Peyer's patch (tissue), 4 donors: Measurements from ENCODE around the gene YJU2.

Experiments used
- CTCF ChIP-seq, 6 experiments: fragments of 450-650 bp in 4 of 6; fragments of 200-600 bp in 2 of 6; sonication (generic) in 1 of 6; IDR thresholded peaks; one replicate each; pipeline ENCODE4 v1.5.1; 2017 to 2019; ENCODE audit warnings: antibody characterized with exemption in 6 of 6, mild to moderate bottlenecking in 3 of 6, moderate library complexity in 1 of 6
- POLR2A ChIP-seq, 2 donors: fragments of 450-650 bp; IDR thresholded peaks; one replicate each; pipeline ENCODE4 v1.5.1; 2017; ENCODE audit warnings: antibody characterized with exemption in 2 of 2, mild to moderate bottlenecking in 2 of 2, moderate library complexity in 2 of 2

GRCh38 chr19:4215807-4216206 is 31.1 kb upstream of the YJU2 start:
- TF ChIP-seq CTCF (IDR thresholded peaks at IDR 0.05) (no peak), POLR2A (IDR thresholded peaks at IDR 0.05) (no peak)
